HG03442 (cell line): ENCODE measurements around the gene MAP6.

Experiments used
- ATAC-seq: cut with Tn5 transposase; IDR thresholded peaks from one replicate; pipeline ENCODE4 v1.9.1; 2021; ENCODE audit warnings: mild to moderate bottlenecking, moderate library complexity; ENCODE audit not compliant: unreplicated experiment

The MAP6 gene

GRCh38 chr11:75571625-75572024 is 97.2 kb downstream of the MAP6 start:
- ATAC-seq, result no peak

GRCh38 chr11:75570559-75571139 is 98.2 kb downstream of the MAP6 start:
- ATAC-seq, result no peak

GRCh38 chr11:75568616-75569219 is 100.1 kb downstream of the MAP6 start:
- no peak for ATAC-seq

GRCh38 chr11:75567971-75568370 is 100.9 kb downstream of the MAP6 start:
- no peak for ATAC-seq

- ATAC-seq, result no peak
Measured at GRCh38 chr11:75566763-75567279, 102.0 kb downstream of the MAP6 start.

- ATAC-seq, result no peak
Measured at GRCh38 chr11:75565916-75566762, 102.7 kb downstream of the MAP6 start.

GRCh38 chr11:75565221-75565814 is 103.5 kb downstream of the MAP6 start:
- ATAC-seq, result no peak

GRCh38 chr11:75563978-75564552 is 104.8 kb downstream of the MAP6 start:
- ATAC-seq, result no peak

GRCh38 chr11:75563501-75563977 is 105.3 kb downstream of the MAP6 start:
- no peak for ATAC-seq

- ATAC-seq, result no peak
Measured at GRCh38 chr11:75562836-75563484, 105.9 kb downstream of the MAP6 start.

- ATAC-seq, result peak; percentile 81
Measured at GRCh38 chr11:75562048-75562835, 106.6 kb downstream of the MAP6 start, which contains the start of gene SERPINH1. TSS of gene SERPINH1 (plus strand) at chr11:75562253. CDS start at chr11:75566350, 4,097 bp downstream.

GRCh38 chr11:75561426-75562047 is 107.3 kb downstream of the MAP6 start:
- ATAC-seq, result no peak

GRCh38 chr11:75560644-75561043 is 108.2 kb downstream of the MAP6 start:
- no peak for ATAC-seq

GRCh38 chr11:75558939-75559843 is 109.6 kb downstream of the MAP6 start:
- no peak for ATAC-seq

- no peak for ATAC-seq
Measured at GRCh38 chr11:75557666-75558494, 111.0 kb downstream of the MAP6 start.

GRCh38 chr11:75556275-75556674 is 112.6 kb downstream of the MAP6 start:
- no peak for ATAC-seq
